H9 (cell line): Measurements from ENCODE around the gene NR3C2. TPM values are rescaled to one million over a fixed set of nuclear protein-coding genes. Genes with fewer than 3 reads are reported as not detected.

Experiments
- DNase-seq: peaks from one replicate; pipeline ENCODE4 v3.0.0-alpha.2; 2017
- H2AFZ ChIP-seq: one replicate; pipeline ENCODE4 v1.6.1; 2013; ENCODE audit warnings: mild to moderate bottlenecking, low read length, control low read depth, moderate library complexity
- H2AK5ac ChIP-seq: 2 replicates; pipeline ENCODE4 v1.6.1; 2013; ENCODE audit warnings: low read length, control low read depth, mixed read lengths; ENCODE audit not compliant: insufficient read length
- H2BK120ac ChIP-seq: one replicate; pipeline ENCODE4 v1.6.1; 2013; ENCODE audit warnings: low read depth, mild to moderate bottlenecking, low read length, control low read depth, inconsistent platforms; ENCODE audit not compliant: poor library complexity, severe bottlenecking
- H2BK12ac ChIP-seq: 2 replicates; pipeline ENCODE4 v1.6.1; 2013; ENCODE audit warnings: low read length, control low read depth, mixed read lengths, low read depth; ENCODE audit not compliant: insufficient read length
- H2BK15ac ChIP-seq: 2 replicates; pipeline ENCODE4 v1.6.1; 2013; ENCODE audit warnings: low read depth, low read length, control low read depth
- H2BK20ac ChIP-seq: one replicate; pipeline ENCODE4 v1.6.1; 2013; ENCODE audit warnings: low read depth, mild to moderate bottlenecking, low read length, control low read depth, inconsistent platforms; ENCODE audit not compliant: poor library complexity, severe bottlenecking
- H2BK5ac ChIP-seq: 2 replicates; pipeline ENCODE4 v1.6.1; 2013; ENCODE audit warnings: low read length, control low read depth, mixed read lengths; ENCODE audit not compliant: insufficient read length
- H3K14ac ChIP-seq: 2 replicates; pipeline ENCODE4 v1.6.1; 2013; ENCODE audit warnings: low read length, control low read depth; ENCODE audit not compliant: insufficient read depth
- H3K18ac ChIP-seq: 2 replicates; pipeline ENCODE4 v1.6.1; 2013; ENCODE audit warnings: low read depth, mild to moderate bottlenecking, mixed read lengths, low read length, control low read depth; ENCODE audit not compliant: insufficient read length
- H3K23ac ChIP-seq: 2 replicates; pipeline ENCODE4 v1.6.1; 2013; ENCODE audit warnings: low read length, control low read depth, mixed read lengths, low read depth; ENCODE audit not compliant: insufficient read length
- H3K23me2 ChIP-seq: 2 replicates; pipeline ENCODE4 v1.6.1; 2013; ENCODE audit warnings: low read depth, mild to moderate bottlenecking, mixed read lengths, low read length, control low read depth; ENCODE audit not compliant: insufficient read length, poor library complexity, severe bottlenecking
- H3K27ac ChIP-seq: 2 replicates; pipeline ENCODE4 v1.5.1; 2013; ENCODE audit warnings: low read length, control low read depth, mixed read lengths, low read depth; ENCODE audit not compliant: insufficient read length
- H3K27me3 ChIP-seq: 2 replicates; pipeline ENCODE4 v1.6.1; 2013; ENCODE audit warnings: low read length, control low read depth, inconsistent platforms; ENCODE audit not compliant: insufficient read depth
- H3K4ac ChIP-seq: 2 replicates; pipeline ENCODE4 v1.6.1; 2013; ENCODE audit warnings: low read depth, mild to moderate bottlenecking, control low read depth, inconsistent platforms, low read length, moderate library complexity
- H3K4me1 ChIP-seq: 2 replicates; pipeline ENCODE4 v1.6.1; 2013; ENCODE audit warnings: low read length, control low read depth, inconsistent platforms; ENCODE audit not compliant: insufficient read depth
- H3K4me2 ChIP-seq: 2 replicates; pipeline ENCODE4 v1.6.1; 2013; ENCODE audit warnings: low read length, control low read depth, mixed read lengths; ENCODE audit not compliant: insufficient read length, insufficient read depth
- H3K56ac ChIP-seq: 2 replicates; pipeline ENCODE4 v1.6.1; 2013; ENCODE audit warnings: low read depth, mild to moderate bottlenecking, mixed read lengths, low read length, control low read depth; ENCODE audit not compliant: insufficient read length
- H3K79me1 ChIP-seq: 2 replicates; pipeline ENCODE4 v1.6.1; 2013; ENCODE audit warnings: low read depth, mild to moderate bottlenecking, moderate library complexity, low read length, control low read depth, inconsistent platforms; ENCODE audit not compliant: insufficient read depth, poor library complexity, severe bottlenecking
- H3K79me2 ChIP-seq: 2 replicates; pipeline ENCODE4 v1.6.1; 2013; ENCODE audit warnings: low read length, control low read depth, inconsistent platforms; ENCODE audit not compliant: insufficient read depth
- H3K9ac ChIP-seq: 2 replicates; pipeline ENCODE4 v1.6.1; 2013; ENCODE audit warnings: low read length, control low read depth, mixed read lengths; ENCODE audit not compliant: insufficient read length; ENCODE audit errors: extremely low read depth
- H3K9me3 ChIP-seq: one replicate; pipeline ENCODE4 v1.6.1; 2013; ENCODE audit warnings: low read depth, low read length, inconsistent platforms; ENCODE audit not compliant: control insufficient read depth
- H3T11ph ChIP-seq: one replicate; pipeline ENCODE4 v1.6.1; 2013; ENCODE audit warnings: mild to moderate bottlenecking, low read length, control low read depth, inconsistent platforms
- H4K20me1 ChIP-seq: one replicate; pipeline ENCODE4 v1.6.1; 2013; ENCODE audit not compliant: control insufficient read depth, insufficient read length, insufficient read depth
- H4K5ac ChIP-seq: 2 replicates; pipeline ENCODE4 v1.6.1; 2013; ENCODE audit warnings: low read depth, mild to moderate bottlenecking, mixed read lengths, low read length, control low read depth; ENCODE audit not compliant: insufficient read length
- H4K8ac ChIP-seq: replicated peaks from 2 replicates; pipeline ENCODE4 v1.6.1; 2013; ENCODE audit warnings: low read length, control low read depth, mixed read lengths, low read depth; ENCODE audit not compliant: insufficient read length
- H4K91ac ChIP-seq: 2 replicates; pipeline ENCODE4 v1.6.1; 2013; ENCODE audit warnings: low read depth, mild to moderate bottlenecking, moderate library complexity, mixed read lengths, low read length, control low read depth; ENCODE audit not compliant: insufficient read length
- H3K27ac Mint-ChIP-seq, 3 experiments: 2 replicates in 2 of 3; 3 replicates in 1 of 3; pipeline ENCODE4 v1.8.0; 2020 to 2021; ENCODE audit warnings: mixed read lengths in 3 of 3, mild to moderate bottlenecking in 1 of 3, moderate library complexity in 1 of 3
- H3K27me3 Mint-ChIP-seq: 2 replicates; pipeline ENCODE4 v1.8.0; 2021; ENCODE audit warnings: low read depth, mild to moderate bottlenecking, moderate library complexity, mixed read lengths
- H3K36me3 Mint-ChIP-seq, 3 experiments: 2 replicates in 2 of 3; 3 replicates in 1 of 3; pipeline ENCODE4 v1.8.0; 2020 to 2021; ENCODE audit warnings: low read depth in 3 of 3, mixed read lengths in 3 of 3; ENCODE audit not compliant: insufficient read depth in 1 of 3
- H3K4me1 Mint-ChIP-seq, 2 experiments: 2 replicates each; pipeline ENCODE4 v1.8.0; 2020; ENCODE audit warnings: mixed read lengths in 2 of 2
- H3K4me3 Mint-ChIP-seq, 2 experiments: 2 replicates in 1 of 2; 3 replicates in 1 of 2; pipeline ENCODE4 v1.8.0; 2020 to 2021; ENCODE audit warnings: mild to moderate bottlenecking in 2 of 2, mixed read lengths in 2 of 2, moderate library complexity in 1 of 2
- H3K9me3 Mint-ChIP-seq, 2 experiments: 2 replicates in 1 of 2; 3 replicates in 1 of 2; pipeline ENCODE4 v1.8.0; 2020; ENCODE audit warnings: mild to moderate bottlenecking in 2 of 2, mixed read lengths in 2 of 2, moderate library complexity in 1 of 2
- WGBS: extraction: QIAGEN DNeasy Blood & Tissue Kit; methylation state at CpG from one replicate; pipeline ENCODE4 v1.1.7; 2013; ENCODE audit warnings: missing lambda C conversion rate, low lambda C conversion rate, mixed read lengths; ENCODE audit not compliant: insufficient read length; ENCODE audit errors: extremely low coverage; 5-methylcytosine and 5-hydroxymethylcytosine counted together
- total RNA-seq: library from RNA; stranded (reverse); gene quantifications from 2 replicates; pipeline ENCODE4 v1.2.1, GENCODE V29; 2021
- TF ChIP-seq, protein P1 (sequence below): fragments of 200-600 bp; sonication (generic); conservative IDR thresholded peaks from 3 replicates; pipeline ENCODE4 v1.8.0; 2021; ENCODE audit warnings: antibody characterized with exemption, mild to moderate bottlenecking

Gene NR3C2
- total RNA-seq, 1 experiment from 2014 or later, result 1.4 TPM

- Mint-ChIP-seq H3K27me3 (no peaks in the 10 kb centered on the region), H3K4me3 (no peak overlapping the region), H3K9me3 (no peaks in the 10 kb centered on the region), H3K27ac (no peak overlapping the region), H3K4me1 (peaks cover 20 to 24% of the 10 kb centered on the region in 2 experiments), H3K36me3 (no peaks in the 10 kb centered on the region; a peak in 1 of 7 replicates)
- no peak overlapping the region for H3K23ac ChIP-seq
- H3K27me3 ChIP-seq, result no peaks in the 10 kb centered on the region
- H3T11ph ChIP-seq, result no peak overlapping the region
- H3K79me1 ChIP-seq, result no peaks in the 10 kb centered on the region
- no peaks in the 10 kb centered on the region for H3K9me3 ChIP-seq
- H3K14ac ChIP-seq, result no peak overlapping the region
- H2AFZ ChIP-seq, result no peak overlapping the region
- H3K79me2 ChIP-seq, result no peaks in the 10 kb centered on the region
- H3K18ac ChIP-seq, result no peak overlapping the region
- H3K4ac ChIP-seq, result no peak overlapping the region
- H2BK5ac ChIP-seq, result no peak overlapping the region
- H3K27ac ChIP-seq, result no peak overlapping the region
- H2BK20ac ChIP-seq, result no peak overlapping the region
- H4K91ac ChIP-seq, result no peak overlapping the region
- no peak overlapping the region for H2AK5ac ChIP-seq
- H3K23me2 ChIP-seq, result no peaks in the 10 kb centered on the region
- H4K8ac ChIP-seq, result no peak overlapping the region
- no peak overlapping the region for H2BK120ac ChIP-seq
- H4K5ac ChIP-seq, result no peak overlapping the region
- H3K4me1 ChIP-seq, result peaks cover 3% of the 10 kb centered on the region; the same call in 1 of the 2 replicates
- no peak for DNase-seq
- no peak overlapping the region for H3K4me2 ChIP-seq
- H2BK12ac ChIP-seq, result no peak overlapping the region
- H4K20me1 ChIP-seq, result no peaks in the 10 kb centered on the region
- no peak overlapping the region for H2BK15ac ChIP-seq
- no peak overlapping the region for H3K9ac ChIP-seq
- TF ChIP-seq, protein P1, sequence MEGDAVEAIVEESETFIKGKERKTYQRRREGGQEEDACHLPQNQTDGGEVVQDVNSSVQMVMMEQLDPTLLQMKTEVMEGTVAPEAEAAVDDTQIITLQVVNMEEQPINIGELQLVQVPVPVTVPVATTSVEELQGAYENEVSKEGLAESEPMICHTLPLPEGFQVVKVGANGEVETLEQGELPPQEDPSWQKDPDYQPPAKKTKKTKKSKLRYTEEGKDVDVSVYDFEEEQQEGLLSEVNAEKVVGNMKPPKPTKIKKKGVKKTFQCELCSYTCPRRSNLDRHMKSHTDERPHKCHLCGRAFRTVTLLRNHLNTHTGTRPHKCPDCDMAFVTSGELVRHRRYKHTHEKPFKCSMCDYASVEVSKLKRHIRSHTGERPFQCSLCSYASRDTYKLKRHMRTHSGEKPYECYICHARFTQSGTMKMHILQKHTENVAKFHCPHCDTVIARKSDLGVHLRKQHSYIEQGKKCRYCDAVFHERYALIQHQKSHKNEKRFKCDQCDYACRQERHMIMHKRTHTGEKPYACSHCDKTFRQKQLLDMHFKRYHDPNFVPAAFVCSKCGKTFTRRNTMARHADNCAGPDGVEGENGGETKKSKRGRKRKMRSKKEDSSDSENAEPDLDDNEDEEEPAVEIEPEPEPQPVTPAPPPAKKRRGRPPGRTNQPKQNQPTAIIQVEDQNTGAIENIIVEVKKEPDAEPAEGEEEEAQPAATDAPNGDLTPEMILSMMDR, result no peak
- no peak overlapping the region for H3K56ac ChIP-seq
- no CpG with 5 or more reads among the region's 3 CpGs for WGBS
Observed at GRCh38 chr4:148330724-148331123, 111.5 kb downstream of the NR3C2 start.
